ENCODE results near the gene VSIR. TPM values are rescaled to one million over a fixed set of nuclear protein-coding genes. Genes with fewer than 3 reads are reported as not detected.

VSIR gene
- total and polyA plus RNA-seq, 3 donors from 2014 or later: 26.1 to 54.6 (median 54.4) TPM

DNA sequence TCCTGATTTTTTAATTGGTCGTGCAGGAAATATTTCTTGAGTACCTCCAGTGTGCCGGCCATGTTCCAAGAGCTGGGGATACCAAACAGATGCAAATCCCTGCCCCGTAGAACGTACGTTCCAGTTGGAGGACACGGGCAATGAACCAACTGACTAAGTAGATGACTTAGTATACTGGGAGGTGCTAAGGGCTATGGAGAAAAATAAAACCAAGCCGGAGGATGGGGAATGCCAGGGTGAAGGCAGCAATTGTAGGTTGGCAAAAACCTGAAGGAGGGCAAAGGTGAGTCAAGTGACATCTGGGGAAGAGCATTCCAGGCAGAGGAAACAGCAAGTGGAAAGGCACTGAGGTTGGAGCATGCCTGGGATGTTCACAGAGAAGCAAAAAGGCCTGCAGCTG, 6.8 kb upstream of the VSIR start:
- WGBS, 2 donors: 92 to 95% methylated on average over 7 of the region's 7 CpGs
- intact Hi-C loops (cut with DNase I; ENCODE audit: low total_unique reads): no loop called here
- TF ChIP-seq POLR2A (IDR thresholded peaks at IDR 0.05): no peak
- TF ChIP-seq, protein P1, sequence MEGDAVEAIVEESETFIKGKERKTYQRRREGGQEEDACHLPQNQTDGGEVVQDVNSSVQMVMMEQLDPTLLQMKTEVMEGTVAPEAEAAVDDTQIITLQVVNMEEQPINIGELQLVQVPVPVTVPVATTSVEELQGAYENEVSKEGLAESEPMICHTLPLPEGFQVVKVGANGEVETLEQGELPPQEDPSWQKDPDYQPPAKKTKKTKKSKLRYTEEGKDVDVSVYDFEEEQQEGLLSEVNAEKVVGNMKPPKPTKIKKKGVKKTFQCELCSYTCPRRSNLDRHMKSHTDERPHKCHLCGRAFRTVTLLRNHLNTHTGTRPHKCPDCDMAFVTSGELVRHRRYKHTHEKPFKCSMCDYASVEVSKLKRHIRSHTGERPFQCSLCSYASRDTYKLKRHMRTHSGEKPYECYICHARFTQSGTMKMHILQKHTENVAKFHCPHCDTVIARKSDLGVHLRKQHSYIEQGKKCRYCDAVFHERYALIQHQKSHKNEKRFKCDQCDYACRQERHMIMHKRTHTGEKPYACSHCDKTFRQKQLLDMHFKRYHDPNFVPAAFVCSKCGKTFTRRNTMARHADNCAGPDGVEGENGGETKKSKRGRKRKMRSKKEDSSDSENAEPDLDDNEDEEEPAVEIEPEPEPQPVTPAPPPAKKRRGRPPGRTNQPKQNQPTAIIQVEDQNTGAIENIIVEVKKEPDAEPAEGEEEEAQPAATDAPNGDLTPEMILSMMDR (IDR thresholded peaks at IDR 0.05): no peak
- no peaks in the 10 kb centered on the region for H3K36me3 ChIP-seq (ENCODE audit: low read depth, missing control alignments)
- H3K27ac ChIP-seq: no peak overlapping the region
- H3K9me3 ChIP-seq: no peaks in the 10 kb centered on the region
- H3K4me3 ChIP-seq: no peak overlapping the region
- no peak for DNase-seq
- no peaks in the 10 kb centered on the region for H3K27me3 ChIP-seq
- H3K4me1 ChIP-seq: no peaks in the 10 kb centered on the region

DNA sequence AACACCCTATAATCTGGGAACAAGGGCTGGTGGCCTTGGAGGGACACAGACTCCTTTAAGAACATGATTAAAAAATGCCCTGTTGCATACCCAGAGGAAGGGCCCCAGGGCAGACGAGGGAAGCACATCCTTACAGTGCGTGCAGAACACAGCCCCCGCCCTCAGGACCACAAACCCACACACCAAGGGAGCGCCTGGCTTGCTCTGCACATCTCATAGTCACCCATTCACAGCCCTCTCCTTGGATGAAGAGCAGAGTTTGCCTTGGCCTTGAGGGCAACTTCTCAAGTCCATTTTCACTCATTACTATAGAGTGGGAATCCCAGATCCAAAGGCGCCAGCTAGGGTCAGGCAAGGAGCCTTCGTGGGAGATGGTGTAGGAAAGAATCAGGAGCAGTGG, 6.3 kb upstream of the VSIR start:
- DNase-seq: no peak
- no peaks in the 10 kb centered on the region for H3K36me3 ChIP-seq (ENCODE audit: low read depth, missing control alignments)
- WGBS, 2 donors: 94 to 100% methylated on average over 6 of the region's 6 CpGs
- H3K4me3 ChIP-seq: no peak overlapping the region
- H3K27ac ChIP-seq: no peak overlapping the region
- H3K9me3 ChIP-seq: no peaks in the 10 kb centered on the region
- H3K4me1 ChIP-seq: no peaks in the 10 kb centered on the region
- no peaks in the 10 kb centered on the region for H3K27me3 ChIP-seq
- TF ChIP-seq, protein P1 (IDR thresholded peaks at IDR 0.05): no peak
- TF ChIP-seq POLR2A (IDR thresholded peaks at IDR 0.05): no peak
- intact Hi-C loops (cut with DNase I; ENCODE audit: low total_unique reads): loop anchor here (10.0 kb wide), 1 partner anchor 65 kb away; the partner anchor contains the start of gene C10orf105

DNA sequence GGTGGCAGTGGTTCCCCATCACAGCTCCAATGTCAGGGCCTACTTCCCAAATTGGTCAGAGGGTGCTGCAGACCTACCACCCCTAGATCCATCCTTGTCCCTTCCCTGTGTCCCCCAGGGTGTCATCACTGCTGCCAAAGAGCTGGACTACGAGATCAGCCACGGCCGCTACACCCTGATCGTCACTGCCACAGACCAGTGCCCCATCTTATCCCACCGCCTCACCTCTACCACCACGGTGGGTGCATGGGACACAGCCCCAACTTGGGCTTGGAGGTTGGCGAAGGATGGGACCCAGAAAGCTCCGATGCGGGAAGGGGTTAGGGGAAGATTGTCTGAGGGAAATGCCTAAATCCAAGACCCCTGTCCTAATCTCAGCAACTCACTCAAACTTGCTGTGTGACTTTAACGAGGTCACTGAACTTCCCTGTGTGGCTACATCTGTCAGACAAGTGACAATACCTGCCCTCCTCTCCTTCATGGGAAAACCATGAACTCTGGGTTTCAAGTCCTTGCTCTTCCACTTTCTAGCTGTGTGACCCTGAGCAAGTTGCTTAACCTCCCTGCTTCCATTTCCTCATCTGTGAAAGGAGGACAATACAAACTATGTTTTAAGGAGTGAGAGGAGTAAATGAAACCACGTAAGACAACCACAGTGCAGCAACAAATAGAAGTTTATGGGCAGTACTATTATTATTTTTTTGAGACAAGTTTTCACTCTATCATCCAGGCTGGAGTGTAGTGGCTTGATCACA, 4.9 kb upstream of the VSIR start:
- Histone ChIP-seq H3K4me3 (no peak overlapping the region), H3K4me1 (no peaks in the 10 kb centered on the region), H3K27ac (no peak overlapping the region), H3K27me3 (no peaks in the 10 kb centered on the region), H3K36me3 (ENCODE audit: low read depth, missing control alignments) (no peaks in the 10 kb centered on the region), H3K9me3 (no peaks in the 10 kb centered on the region)
- intact Hi-C loops (cut with DNase I; ENCODE audit: low total_unique reads): loop anchor here (10.0 kb wide), 1 partner anchor 63 kb away; the partner anchor contains the start of gene C10orf105
- TF ChIP-seq POLR2A (IDR thresholded peaks at IDR 0.05): no peak
- TF ChIP-seq, protein P1 (IDR thresholded peaks at IDR 0.05): no peak
- DNase-seq: no peak
- WGBS, 2 donors: 79 to 90% methylated on average over 9 to 11 of the region's 11 CpGs

DNA sequence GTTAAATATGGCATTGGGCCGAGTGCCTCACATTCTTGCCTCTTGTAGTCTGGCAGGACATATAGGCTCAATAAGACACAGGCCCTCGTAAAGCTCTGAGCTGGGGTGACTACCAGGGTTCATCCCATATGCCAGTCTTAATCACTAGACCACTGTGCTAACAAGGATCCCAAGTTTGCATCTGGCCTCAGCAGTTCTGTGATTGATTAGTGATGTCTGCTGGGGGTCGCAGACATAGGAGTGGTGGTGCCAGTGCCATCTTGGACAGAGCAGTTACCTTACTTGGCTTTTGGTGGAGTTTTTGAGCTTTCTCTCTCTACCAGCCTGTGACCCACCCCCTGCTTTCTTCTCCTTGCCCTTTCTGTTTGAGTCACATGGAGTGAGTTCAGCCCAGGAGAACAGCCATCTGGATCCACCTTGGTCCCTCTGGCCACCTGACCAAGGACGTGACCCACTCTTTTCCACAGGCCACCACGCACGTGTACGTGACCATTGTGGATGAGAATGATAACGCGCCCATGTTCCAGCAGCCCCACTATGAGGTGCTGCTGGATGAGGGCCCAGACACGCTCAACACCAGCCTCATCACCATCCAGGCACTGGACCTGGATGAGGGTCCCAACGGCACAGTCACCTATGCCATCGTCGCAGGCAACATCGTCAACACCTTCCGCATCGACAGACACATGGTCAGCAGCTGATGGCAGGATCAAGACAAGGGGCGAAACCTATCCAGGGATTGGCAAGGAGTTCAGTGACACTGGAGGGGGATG, 4.1 kb upstream of the VSIR start:
- WGBS, 2 donors: 90 to 96% methylated on average over 15 to 17 of the region's 17 CpGs
- no peak for DNase-seq
- intact Hi-C loops (cut with DNase I; ENCODE audit: low total_unique reads): loop anchor here (10.0 kb wide), 1 partner anchor 63 kb away; the partner anchor contains the start of gene C10orf105
- no peaks in the 10 kb centered on the region for H3K27me3 ChIP-seq
- no peak for TF ChIP-seq POLR2A (IDR thresholded peaks at IDR 0.05)
- TF ChIP-seq, protein P1 (IDR thresholded peaks at IDR 0.05): no peak
- peaks cover 8% of the 10 kb centered on the region for H3K4me1 ChIP-seq
- no peak overlapping the region for H3K27ac ChIP-seq
- no peak overlapping the region for H3K4me3 ChIP-seq
- no peaks in the 10 kb centered on the region for H3K36me3 ChIP-seq (ENCODE audit: low read depth, missing control alignments)
- H3K9me3 ChIP-seq: no peaks in the 10 kb centered on the region

Data from testis (tissue), 3 donors.